ENCODE results near the gene DPP6. TPM values are rescaled to one million over a fixed set of nuclear protein-coding genes. Genes with fewer than 3 reads are reported as not detected.
"Not testable (repeated sequence)": the region's sequence is repeated elsewhere in the genome, so short reads cannot be mapped to it uniquely, and the experiment has no call there.

Gene DPP6
- total RNA-seq, 2 experiments from 2014 or later: not detected

DNA sequence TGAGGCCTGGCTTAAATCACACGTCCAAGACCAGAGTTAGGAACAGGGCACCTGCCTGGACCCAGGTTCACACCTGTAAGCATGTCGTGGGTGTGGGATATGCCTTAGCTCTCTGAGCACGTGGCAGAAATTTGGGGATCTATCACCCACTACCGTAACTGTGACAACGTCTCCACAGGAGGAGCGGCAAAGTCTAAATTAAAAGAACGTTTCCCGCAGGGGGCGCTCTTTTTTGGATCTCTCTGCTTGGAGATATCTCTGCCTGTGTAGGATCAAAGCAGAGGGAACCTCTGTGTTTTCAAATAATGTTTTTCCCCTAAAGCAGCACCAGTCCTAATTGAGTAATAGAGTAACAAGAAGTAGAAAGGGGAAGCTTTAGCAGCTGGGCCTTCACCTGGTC, 43.0 kb downstream of the DPP6 start:
- CTCF ChIA-PET; DNase-seq; H3K4me1 Mint-ChIP-seq (ENCODE audit: low read depth); H3K27me3 Mint-ChIP-seq; intact Hi-C loops (cut with micrococcal nuclease); H3K9me3 Mint-ChIP-seq; H3K36me3 Mint-ChIP-seq; POLR2A ChIA-PET; H3K4me3 Mint-ChIP-seq; H3K27ac Mint-ChIP-seq: not testable (repeated sequence)

DNA sequence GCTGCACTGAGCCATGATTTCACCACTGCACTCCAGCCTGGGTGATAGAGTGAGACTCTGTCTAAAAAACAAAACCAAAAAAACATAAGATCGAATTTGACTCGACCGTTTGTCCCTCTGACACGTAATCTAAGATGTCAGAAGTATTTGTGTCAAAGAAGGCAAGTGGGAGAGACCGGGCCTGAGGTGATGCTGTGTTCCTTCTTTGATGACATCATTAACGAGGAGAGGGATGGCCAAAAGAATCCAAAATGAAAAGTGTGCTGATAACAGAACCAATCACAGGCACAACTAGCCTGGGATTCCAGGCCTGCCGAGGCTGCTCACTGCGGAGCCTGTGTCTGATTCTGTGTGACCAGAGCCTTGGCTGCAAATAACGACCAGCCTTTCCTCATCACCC, 52.9 kb downstream of the DPP6 start:
- H3K27ac Mint-ChIP-seq; H3K9me3 Mint-ChIP-seq; H3K4me1 Mint-ChIP-seq (ENCODE audit: low read depth); DNase-seq; H3K27me3 Mint-ChIP-seq; H3K36me3 Mint-ChIP-seq; POLR2A ChIA-PET; CTCF ChIA-PET; H3K4me3 Mint-ChIP-seq; intact Hi-C loops (cut with micrococcal nuclease): not testable (repeated sequence)

DNA sequence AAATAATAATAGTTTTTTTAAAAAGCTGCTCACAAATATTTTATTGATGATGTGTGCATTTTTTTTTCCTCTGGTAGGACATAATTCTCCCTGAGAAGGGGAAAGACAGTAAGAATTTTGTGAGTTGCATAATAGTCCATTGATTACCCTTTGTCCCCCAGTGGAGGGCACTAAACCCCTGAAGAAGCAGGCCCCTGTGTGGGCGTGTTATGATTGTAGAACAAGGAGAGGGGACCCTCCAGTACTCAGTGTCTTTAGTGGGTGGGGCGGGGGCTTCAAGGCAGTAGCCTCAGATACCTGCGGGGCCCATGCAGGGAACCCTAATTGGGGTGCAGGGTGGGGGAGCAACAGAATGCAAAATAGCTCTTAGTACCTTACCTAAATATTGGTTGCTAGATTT, 57.4 kb downstream of the DPP6 start:
- H3K4me1 Mint-ChIP-seq (ENCODE audit: low read depth); POLR2A ChIA-PET; DNase-seq; CTCF ChIA-PET; H3K27me3 Mint-ChIP-seq; H3K9me3 Mint-ChIP-seq; H3K36me3 Mint-ChIP-seq; H3K27ac Mint-ChIP-seq; intact Hi-C loops (cut with micrococcal nuclease); H3K4me3 Mint-ChIP-seq: not testable (repeated sequence)

DNA sequence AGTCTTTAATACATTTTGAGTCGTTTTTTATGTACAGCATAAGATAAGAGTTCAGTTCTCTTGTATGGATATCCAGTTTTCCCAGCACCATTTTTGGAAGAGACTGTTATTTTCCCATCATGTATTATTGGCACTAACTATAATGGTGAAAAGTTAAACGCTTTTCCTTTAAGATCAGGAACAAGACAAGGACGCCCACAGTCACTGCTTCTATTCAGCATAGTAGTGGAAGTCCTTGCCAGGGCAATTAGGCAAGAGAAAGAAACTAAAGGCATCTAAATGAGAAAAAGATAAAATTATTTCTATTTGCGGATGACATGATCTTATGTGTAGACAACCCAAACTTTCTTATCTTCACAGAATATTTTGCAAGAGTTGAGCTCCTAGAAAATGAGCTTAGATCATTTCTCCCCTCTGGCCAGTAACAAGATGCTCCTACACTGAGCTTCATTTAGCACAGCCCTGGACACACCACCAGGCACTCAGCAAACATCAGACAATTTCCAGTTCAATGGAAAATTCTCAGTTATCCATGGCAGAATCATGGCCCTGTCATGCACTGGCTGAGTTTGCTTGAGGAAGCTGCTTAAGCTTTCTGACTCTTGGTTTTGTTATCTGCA, 61.6 kb downstream of the DPP6 start:
- intact Hi-C loops (cut with micrococcal nuclease); DNase-seq; H3K4me3 Mint-ChIP-seq; H3K9me3 Mint-ChIP-seq; H3K27me3 Mint-ChIP-seq; CTCF ChIA-PET; H3K36me3 Mint-ChIP-seq; H3K27ac Mint-ChIP-seq; H3K4me1 Mint-ChIP-seq (ENCODE audit: low read depth); POLR2A ChIA-PET: not testable (repeated sequence)

DNA sequence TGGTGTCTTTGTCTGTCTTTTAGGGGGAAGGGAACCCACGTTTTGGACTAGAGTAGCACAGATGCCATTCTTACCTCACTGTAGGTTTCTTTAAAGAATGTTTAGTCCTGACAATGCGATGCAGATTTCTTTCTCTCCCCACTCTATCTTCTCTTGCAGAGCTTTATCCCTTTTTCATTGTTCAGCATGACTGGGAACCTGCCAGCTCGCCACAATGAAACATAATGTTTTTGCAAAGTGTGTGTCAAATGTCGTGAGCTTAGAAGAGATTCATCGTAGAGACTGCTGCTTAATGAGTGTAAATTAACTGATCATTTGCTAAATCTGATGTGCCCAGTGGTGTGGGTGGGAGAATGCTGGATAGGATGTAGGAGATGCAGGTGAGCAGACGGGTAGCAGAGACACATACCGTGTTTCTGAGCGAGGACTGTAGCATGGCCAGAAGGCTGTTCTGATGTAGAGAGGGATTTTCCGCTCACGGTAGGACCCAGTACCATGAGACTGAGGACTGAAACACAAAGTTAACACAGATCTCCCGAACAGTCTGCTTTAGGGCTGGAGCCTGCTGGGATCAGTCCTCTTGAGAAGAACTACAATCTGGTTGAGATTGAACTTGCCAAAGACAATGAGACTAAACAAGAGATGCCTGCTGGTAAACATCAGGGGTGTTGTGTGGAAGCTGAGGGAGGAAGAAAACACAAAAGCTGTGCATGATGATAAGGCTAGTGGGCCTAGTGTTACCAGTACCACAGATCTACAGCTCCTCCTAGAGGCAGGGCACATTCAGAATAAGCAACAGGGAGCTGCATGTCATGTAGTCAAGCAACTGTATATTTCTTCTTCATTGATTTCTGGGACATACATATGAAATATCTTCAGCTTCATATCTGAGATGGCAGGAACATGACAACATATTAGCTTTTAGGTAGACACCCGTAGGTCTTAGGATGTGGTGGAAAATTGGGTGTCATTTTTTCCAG, 65.5 kb downstream of the DPP6 start:
- H3K36me3 Mint-ChIP-seq, CTCF ChIA-PET: not testable (repeated sequence)

DNA sequence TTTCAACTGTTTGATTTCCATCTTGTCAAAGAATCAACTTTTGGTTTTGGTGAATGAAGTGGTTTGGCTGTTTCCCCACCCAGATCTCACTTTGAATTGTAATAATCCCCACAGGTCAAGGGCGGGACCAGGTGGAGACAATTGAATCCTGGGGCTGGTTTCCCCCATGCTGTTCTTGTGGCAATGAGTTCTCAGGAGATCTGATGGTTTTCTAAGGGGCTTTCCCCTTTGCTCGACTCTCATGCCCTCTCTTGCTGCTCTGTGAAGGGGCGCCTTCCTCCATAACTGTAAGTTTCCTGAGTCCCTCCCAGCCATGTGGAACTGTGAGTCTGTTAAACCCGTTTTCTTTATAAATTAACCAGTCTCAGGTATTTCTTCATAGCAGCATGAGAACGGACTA, 68.6 kb downstream of the DPP6 start:
- H3K4me3 Mint-ChIP-seq; DNase-seq; H3K4me1 Mint-ChIP-seq (ENCODE audit: low read depth); H3K9me3 Mint-ChIP-seq; H3K27me3 Mint-ChIP-seq; H3K27ac Mint-ChIP-seq; intact Hi-C loops (cut with micrococcal nuclease); POLR2A ChIA-PET; CTCF ChIA-PET; H3K36me3 Mint-ChIP-seq: not testable (repeated sequence)

More for the DNA sequence above, 65.5 kb downstream of the DPP6 start:
- H3K27me3 Mint-ChIP-seq; DNase-seq; H3K4me1 Mint-ChIP-seq (ENCODE audit: low read depth); H3K4me3 Mint-ChIP-seq; H3K27ac Mint-ChIP-seq; intact Hi-C loops (cut with micrococcal nuclease); H3K9me3 Mint-ChIP-seq; POLR2A ChIA-PET: not testable (repeated sequence)

DNA sequence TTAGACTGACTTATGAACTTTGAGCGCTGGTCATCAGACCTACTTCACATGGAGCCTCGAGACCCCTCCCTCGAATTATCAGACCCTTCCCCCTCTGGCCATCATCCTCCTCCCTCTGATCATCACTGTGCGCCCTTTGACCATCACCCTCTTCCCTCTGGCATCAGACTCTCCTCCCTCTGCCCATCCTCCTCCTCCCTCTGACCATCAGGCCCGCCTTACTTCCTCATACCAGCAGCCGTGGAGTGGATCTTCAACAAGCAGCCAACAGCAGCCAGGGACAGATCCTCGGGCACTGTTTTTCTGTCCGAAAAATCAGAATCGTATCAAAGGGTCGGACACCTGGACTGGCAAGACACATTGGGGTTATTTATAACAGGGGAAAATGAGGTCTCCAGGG, 70.5 kb downstream of the DPP6 start:
- H3K9me3 Mint-ChIP-seq; H3K27ac Mint-ChIP-seq; H3K27me3 Mint-ChIP-seq; DNase-seq; CTCF ChIA-PET; POLR2A ChIA-PET; H3K4me3 Mint-ChIP-seq; H3K4me1 Mint-ChIP-seq (ENCODE audit: low read depth); H3K36me3 Mint-ChIP-seq; intact Hi-C loops (cut with micrococcal nuclease): not testable (repeated sequence)

DNA sequence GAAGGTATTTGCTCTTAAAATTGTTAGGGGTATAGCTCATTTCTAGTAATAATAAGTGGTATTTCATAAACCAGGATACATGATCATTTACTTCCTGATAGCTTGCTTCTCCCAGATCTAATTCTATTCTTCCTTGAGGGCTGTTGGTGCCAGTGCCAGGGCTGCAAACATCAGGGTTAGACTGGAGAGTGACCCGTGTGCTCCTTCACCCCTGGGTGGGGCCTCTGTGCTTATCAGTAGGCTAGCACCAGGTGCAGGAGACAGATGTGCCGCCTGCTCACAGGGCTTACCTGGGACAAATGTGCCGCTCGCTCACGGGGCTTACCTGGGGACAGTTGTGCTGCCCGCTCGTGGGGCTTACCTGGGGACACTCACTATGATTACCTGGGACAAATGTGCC, 71.2 kb downstream of the DPP6 start:
- H3K27me3 Mint-ChIP-seq; H3K4me3 Mint-ChIP-seq; H3K27ac Mint-ChIP-seq; DNase-seq; H3K9me3 Mint-ChIP-seq; H3K4me1 Mint-ChIP-seq (ENCODE audit: low read depth); H3K36me3 Mint-ChIP-seq; CTCF ChIA-PET; POLR2A ChIA-PET; intact Hi-C loops (cut with micrococcal nuclease): not testable (repeated sequence)

DNA sequence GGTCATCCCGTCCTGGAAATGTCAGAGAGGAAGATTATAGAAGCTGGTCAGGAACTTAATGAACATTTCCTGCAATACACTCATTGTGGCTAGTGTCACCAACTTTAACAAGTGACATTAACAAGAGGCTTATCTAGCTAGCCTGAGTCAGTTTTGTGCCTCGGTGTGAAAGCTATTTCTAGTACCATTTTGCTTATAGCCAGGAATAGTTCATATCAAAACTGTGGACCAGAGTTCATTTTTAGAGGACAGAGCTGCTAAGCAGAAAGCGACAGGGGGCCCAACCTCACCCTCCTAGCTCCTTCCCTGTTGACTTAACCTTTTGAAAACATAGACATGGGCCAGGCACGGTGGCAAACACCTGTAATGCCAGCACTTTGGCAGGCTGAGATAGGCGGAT, 76.9 kb downstream of the DPP6 start:
- H3K36me3 Mint-ChIP-seq; H3K4me1 Mint-ChIP-seq (ENCODE audit: low read depth); H3K4me3 Mint-ChIP-seq; H3K27ac Mint-ChIP-seq; CTCF ChIA-PET; DNase-seq; H3K27me3 Mint-ChIP-seq; H3K9me3 Mint-ChIP-seq; POLR2A ChIA-PET; intact Hi-C loops (cut with micrococcal nuclease): not testable (repeated sequence)

DNA sequence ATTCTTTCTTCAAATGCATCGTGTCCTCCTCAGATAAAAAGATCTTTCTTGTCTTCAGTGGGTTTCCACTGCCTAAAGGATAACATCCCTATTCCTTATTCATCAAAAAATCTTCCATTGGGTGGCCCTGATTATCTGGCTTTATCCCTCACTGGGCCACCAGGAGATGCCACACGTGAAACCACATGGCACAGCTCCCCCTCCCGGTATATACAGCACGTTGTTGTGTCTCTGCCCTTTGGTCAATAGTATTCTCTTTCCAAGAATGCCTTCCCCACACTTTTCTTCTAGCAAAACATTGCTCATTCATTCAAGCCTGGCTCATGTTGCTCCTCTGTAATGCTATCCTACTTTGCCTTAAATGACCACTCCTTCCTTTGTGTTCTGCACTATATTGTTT, 80.4 kb downstream of the DPP6 start:
- H3K27ac Mint-ChIP-seq; H3K36me3 Mint-ChIP-seq; POLR2A ChIA-PET; DNase-seq; CTCF ChIA-PET; H3K4me1 Mint-ChIP-seq (ENCODE audit: low read depth); H3K4me3 Mint-ChIP-seq; H3K27me3 Mint-ChIP-seq; intact Hi-C loops (cut with micrococcal nuclease): not testable (repeated sequence)
- peaks cover 16% of the 10 kb centered on the region for H3K9me3 Mint-ChIP-seq

DNA sequence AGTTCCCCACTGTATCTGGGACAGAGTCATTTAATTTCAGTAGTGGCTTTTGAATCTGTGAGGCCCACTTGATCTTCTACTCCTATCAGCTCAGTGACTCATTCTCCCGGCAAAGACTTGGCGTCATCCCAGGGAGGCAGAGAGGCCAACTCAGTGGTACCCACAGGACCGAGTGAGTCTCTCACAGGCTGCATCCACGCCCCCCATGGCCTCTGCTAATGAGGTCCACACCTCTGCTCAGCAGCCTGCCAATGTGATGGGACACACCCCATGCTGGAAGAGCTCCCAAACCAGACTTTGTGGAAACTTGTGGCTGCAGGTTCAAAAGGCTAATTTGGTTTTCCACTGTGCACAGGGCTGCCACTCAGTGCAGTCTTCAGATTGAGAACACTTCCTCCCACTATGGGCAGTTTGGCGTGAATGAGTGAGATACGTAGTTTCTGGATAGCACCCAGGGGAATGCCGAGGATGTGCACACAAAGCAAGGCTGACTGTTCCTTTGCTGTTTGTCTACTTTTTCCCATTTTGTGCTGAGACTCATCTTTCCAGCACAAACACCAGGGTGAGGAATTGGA, 81.6 kb downstream of the DPP6 start:
- H3K36me3 Mint-ChIP-seq; H3K4me1 Mint-ChIP-seq (ENCODE audit: low read depth); H3K27ac Mint-ChIP-seq; intact Hi-C loops (cut with micrococcal nuclease); CTCF ChIA-PET; DNase-seq; H3K4me3 Mint-ChIP-seq; POLR2A ChIA-PET; H3K27me3 Mint-ChIP-seq: not testable (repeated sequence)
- peaks cover 16% of the 10 kb centered on the region for H3K9me3 Mint-ChIP-seq

DNA sequence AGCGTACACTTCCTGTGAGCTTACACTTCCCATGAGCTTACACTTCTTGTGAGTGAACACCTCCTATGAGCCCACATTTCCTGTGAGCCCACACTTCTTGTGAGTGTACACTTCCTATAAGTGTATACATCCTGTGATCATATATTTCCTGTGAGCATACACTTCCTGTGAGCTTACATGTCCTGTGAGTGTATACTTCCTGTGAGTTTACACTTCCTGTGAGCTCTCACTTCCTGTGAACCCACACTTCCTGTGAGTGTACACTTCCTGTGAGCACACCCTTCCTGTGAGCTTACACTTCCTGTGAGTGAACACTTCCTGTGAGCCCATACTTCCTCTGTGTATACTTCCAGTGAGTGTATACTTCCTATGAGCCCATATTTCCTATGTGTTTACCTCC, 82.5 kb downstream of the DPP6 start:
- POLR2A ChIA-PET; H3K27me3 Mint-ChIP-seq; H3K36me3 Mint-ChIP-seq; H3K27ac Mint-ChIP-seq; H3K4me1 Mint-ChIP-seq (ENCODE audit: low read depth); intact Hi-C loops (cut with micrococcal nuclease); H3K4me3 Mint-ChIP-seq; DNase-seq; CTCF ChIA-PET: not testable (repeated sequence)
- peaks cover 16% of the 10 kb centered on the region for H3K9me3 Mint-ChIP-seq

DNA sequence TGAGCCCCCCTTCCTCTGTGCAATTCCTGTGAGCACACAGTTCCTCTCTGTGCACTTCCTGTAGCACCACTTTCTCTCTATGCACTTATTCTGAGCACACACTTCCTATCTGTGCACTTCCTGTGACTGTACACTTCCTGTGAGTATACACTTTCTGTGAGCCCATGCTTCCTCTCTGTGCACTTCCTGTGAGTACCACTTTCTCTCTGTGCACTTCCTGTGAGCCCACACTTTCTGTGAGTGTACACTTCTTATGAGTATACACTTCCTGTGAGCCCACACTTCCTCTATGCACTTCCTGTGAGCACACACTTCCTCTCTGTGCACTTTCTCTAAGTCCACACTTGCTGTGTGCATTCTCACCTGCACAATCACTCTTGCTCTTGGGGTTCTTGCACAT, 83.4 kb downstream of the DPP6 start:
- POLR2A ChIA-PET; H3K27ac Mint-ChIP-seq; H3K36me3 Mint-ChIP-seq; H3K4me1 Mint-ChIP-seq (ENCODE audit: low read depth); H3K27me3 Mint-ChIP-seq; intact Hi-C loops (cut with micrococcal nuclease); DNase-seq; H3K4me3 Mint-ChIP-seq; CTCF ChIA-PET: not testable (repeated sequence)
- peaks cover 16% of the 10 kb centered on the region for H3K9me3 Mint-ChIP-seq
